ENCODE results near the gene CILP2. TPM values are rescaled to one million over a fixed set of nuclear protein-coding genes. Genes with fewer than 3 reads are reported as not detected.

The CILP2 gene
- polyA plus RNA-seq, 1 of the 3 experiments (the other 2 are of a cell fraction) = 1.9 TPM

DNA sequence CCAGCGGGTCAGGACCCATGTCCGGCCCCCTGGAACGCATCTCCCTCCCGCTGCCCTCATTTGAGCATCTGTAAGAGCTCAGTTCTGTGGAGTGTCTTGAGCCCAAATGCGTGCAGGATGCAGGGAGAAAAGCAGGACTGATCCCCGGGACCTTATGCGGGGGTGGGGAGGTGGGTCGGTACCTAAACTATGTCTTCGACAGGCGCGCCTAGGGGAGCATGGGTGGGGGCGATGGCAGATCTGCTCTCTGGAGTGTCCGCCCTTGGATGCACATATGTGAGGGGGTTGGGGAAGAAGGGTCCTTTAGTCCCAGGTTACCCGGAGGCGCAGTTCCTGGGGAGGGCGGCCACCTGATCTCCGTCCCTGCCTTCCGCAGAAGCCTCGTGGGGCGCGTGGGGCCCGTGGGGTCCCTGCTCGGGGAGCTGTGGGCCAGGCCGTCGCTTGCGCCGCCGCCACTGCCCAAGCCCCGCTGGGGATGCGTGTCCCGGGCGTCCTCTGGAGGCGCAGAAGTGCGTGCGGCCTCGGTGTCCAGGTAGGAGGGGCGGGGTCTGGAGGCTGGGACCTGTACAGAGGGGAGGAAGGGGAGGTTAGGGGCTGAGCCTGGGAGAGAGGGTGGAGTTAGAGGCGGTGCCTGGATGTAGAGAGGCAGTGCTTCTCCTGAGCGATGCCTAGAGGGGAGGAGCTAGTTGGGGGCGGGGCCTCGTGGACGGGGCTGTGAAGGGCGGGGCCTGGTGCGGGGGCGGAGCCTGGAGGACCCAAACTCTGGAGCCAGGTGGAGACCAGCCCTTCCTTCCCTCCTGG is 2.9 kb downstream of the CILP2 start:
- DNase-seq = peak; percentile 97
- peak overlapping the region; percentile 47; the same call in 1 of the 2 replicates for H3K4me2 ChIP-seq

GRCh38 chr19:19541616-19542015 is 3.6 kb downstream of the CILP2 start:
- ChIA-PET POLR2A (interaction anchor here (1.3 kb wide), 1 partner anchor 12 kb away, joined by 5 read pairs; no protein-coding TSS in a partner anchor), CTCF (interaction anchor here (1.3 to 15.3 kb wide), 2 partner anchors 10 to 12 kb away, joined by 9 to 258 read pairs; no protein-coding TSS in a partner anchor)
- Histone ChIP-seq H3K9me2 (no peaks in the 10 kb centered on the region), H3K36me3 (replicated peaks in 1 of 2; ENCODE audit: control insufficient read depth in 1 of 2, insufficient read depth in 2 of 2, low read length in 1 of 2) (no peaks in the 10 kb centered on the region), H3F3A (replicated peaks; ENCODE audit: insufficient read depth) (no peaks in the 10 kb centered on the region), H4K20me1 (ENCODE audit: insufficient read depth) (no peaks in the 10 kb centered on the region), H3K4me2 (no peak overlapping the region), H3K9me3 (no peaks in the 10 kb centered on the region), H3K4me1 (ENCODE audit: control insufficient read depth in 1 of 2, insufficient read depth in 2 of 2, low read depth in 1 of 2, low read length in 1 of 2) (peaks cover 0 to 30% of the 10 kb centered on the region in 2 experiments; a peak in 1 of 4 replicates), H3K27me3 (ENCODE audit: insufficient read depth) (no peaks in the 10 kb centered on the region), H2AFZ (ENCODE audit: low read depth) (no peak overlapping the region), H3K27ac (ENCODE audit: low read depth in 2 of 2, low read length in 1 of 2) (no peak overlapping the region; a peak in 1 of 4 replicates), H3K9ac (no peak overlapping the region), H3K4me3 (ENCODE audit: low read depth in 2 of 2, low read length in 1 of 2) (no peak overlapping the region), H3K79me2 (ENCODE audit: insufficient read depth) (no peaks in the 10 kb centered on the region)
- WGBS (ENCODE audit: low lambda C conversion rate) = 54% methylated on average over 6 of the region's 16 CpGs
- no peak for TF ChIP-seq TEAD4 (IDR thresholded peaks at IDR 0.05; ENCODE audit: borderline replicate concordance, insufficient read depth)
- TF ChIP-seq ZBTB33 (IDR thresholded peaks at IDR 0.05; ENCODE audit: borderline replicate concordance, low read depth) = no peak
- TF ChIP-seq, protein P1, sequence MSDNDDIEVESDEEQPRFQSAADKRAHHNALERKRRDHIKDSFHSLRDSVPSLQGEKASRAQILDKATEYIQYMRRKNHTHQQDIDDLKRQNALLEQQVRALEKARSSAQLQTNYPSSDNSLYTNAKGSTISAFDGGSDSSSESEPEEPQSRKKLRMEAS (IDR thresholded peaks at IDR 0.05; ENCODE audit: low read depth) = no peak
- TF ChIP-seq, protein P2, sequence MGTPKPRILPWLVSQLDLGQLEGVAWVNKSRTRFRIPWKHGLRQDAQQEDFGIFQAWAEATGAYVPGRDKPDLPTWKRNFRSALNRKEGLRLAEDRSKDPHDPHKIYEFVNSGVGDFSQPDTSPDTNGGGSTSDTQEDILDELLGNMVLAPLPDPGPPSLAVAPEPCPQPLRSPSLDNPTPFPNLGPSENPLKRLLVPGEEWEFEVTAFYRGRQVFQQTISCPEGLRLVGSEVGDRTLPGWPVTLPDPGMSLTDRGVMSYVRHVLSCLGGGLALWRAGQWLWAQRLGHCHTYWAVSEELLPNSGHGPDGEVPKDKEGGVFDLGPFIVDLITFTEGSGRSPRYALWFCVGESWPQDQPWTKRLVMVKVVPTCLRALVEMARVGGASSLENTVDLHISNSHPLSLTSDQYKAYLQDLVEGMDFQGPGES (IDR thresholded peaks at IDR 0.05; ENCODE audit: low read depth, low read length) = no peak
- no peak for TF ChIP-seq FOXM1 (IDR thresholded peaks at IDR 0.05; ENCODE audit: low read depth)
- TF ChIP-seq EZH2phosphoT487 (IDR thresholded peaks at IDR 0.05; ENCODE audit: borderline replicate concordance, low read depth) = no peak
- TF ChIP-seq USF1 (IDR thresholded peaks at IDR 0.05; ENCODE audit: borderline replicate concordance, low read depth) = no peak
- no peak for TF ChIP-seq RCOR1 (IDR thresholded peaks at IDR 0.05; ENCODE audit: low read length)
- no peak for DNase-seq

More for the DNA sequence above, 2.9 kb downstream of the CILP2 start:
- ChIA-PET CTCF (interaction anchor here (1.3 to 15.3 kb wide), 2 partner anchors 9 to 13 kb away, joined by 9 to 258 read pairs; no protein-coding TSS in a partner anchor), POLR2A (interaction anchor here (1.3 kb wide), 1 partner anchor 12 kb away, joined by 5 read pairs; no protein-coding TSS in a partner anchor)
- Histone ChIP-seq H3K9me2 (no peaks in the 10 kb centered on the region), H3K27ac (ENCODE audit: low read depth in 2 of 2, low read length in 1 of 2) (no peak overlapping the region), H3K27me3 (ENCODE audit: insufficient read depth) (no peaks in the 10 kb centered on the region), H3K79me2 (ENCODE audit: insufficient read depth) (no peaks in the 10 kb centered on the region), H3F3A (replicated peaks; ENCODE audit: insufficient read depth) (no peaks in the 10 kb centered on the region), H3K36me3 (replicated peaks in 1 of 2; ENCODE audit: control insufficient read depth in 1 of 2, insufficient read depth in 2 of 2, low read length in 1 of 2) (no peaks in the 10 kb centered on the region), H3K4me3 (ENCODE audit: low read depth in 2 of 2, low read length in 1 of 2) (peak overlapping the region in 1 of 2 experiments; percentile 34; a peak in 2 of 4 replicates), H3K4me1 (ENCODE audit: control insufficient read depth in 1 of 2, insufficient read depth in 2 of 2, low read depth in 1 of 2, low read length in 1 of 2) (peaks cover 0 to 23% of the 10 kb centered on the region in 2 experiments; a peak in 1 of 4 replicates), H2AFZ (ENCODE audit: low read depth) (no peak overlapping the region), H4K20me1 (ENCODE audit: insufficient read depth) (no peaks in the 10 kb centered on the region), H3K9me3 (no peaks in the 10 kb centered on the region), H3K9ac (no peak overlapping the region)
- 10% methylated on average over 26 of the region's 45 CpGs for WGBS (ENCODE audit: low lambda C conversion rate)
- TF ChIP-seq RCOR1 (IDR thresholded peaks at IDR 0.05; ENCODE audit: low read length) = no peak
